GM12874 (cell line): ENCODE data around the gene TTLL7.
A peak's percentile ranks its signal among the peaks of the same experiment; 100 is the strongest.

ENCODE experiments used
- CTCF ChIP-seq: IDR thresholded peaks from 2 replicates; pipeline ENCODE4 v1.5.1; 2011; ENCODE audit warnings: low read depth, mild to moderate bottlenecking, control low read depth, low read length, moderate library complexity; ENCODE audit not compliant: insufficient read depth

The TTLL7 gene

GRCh38 chr1:83918688-83919285 lies 80.1 kb downstream of the TTLL7 start:
- no peak for TF ChIP-seq CTCF

GRCh38 chr1:83917959-83918358 lies 81.0 kb downstream of the TTLL7 start:
- no peak for TF ChIP-seq CTCF

GRCh38 chr1:83912876-83913275 lies 86.1 kb downstream of the TTLL7 start:
- no peak for TF ChIP-seq CTCF

GRCh38 chr1:83910461-83910860 lies 88.5 kb downstream of the TTLL7 start:
- no peak for TF ChIP-seq CTCF

- no peak for TF ChIP-seq CTCF
These were observed 89.2 kb downstream of the TTLL7 start for GRCh38 chr1:83909687-83910086.

GRCh38 chr1:83905315-83905907 lies 93.5 kb downstream of the TTLL7 start:
- peak; percentile 38 for TF ChIP-seq CTCF

- TF ChIP-seq CTCF, result no peak
These were observed 97.3 kb downstream of the TTLL7 start for GRCh38 chr1:83901547-83902155.
